K562 (cell line): Measurements from ENCODE around the gene OSGEP. TPM values are rescaled to one million over a fixed set of nuclear protein-coding genes. Genes with fewer than 3 reads are reported as not detected.

Source experiments
- AFF4 ChIP-seq: sonication (generic); formaldehyde crosslinking; IDR thresholded peaks from 2 replicates; pipeline ENCODE4 v1.8.0; 2023; ENCODE audit warnings: mild to moderate bottlenecking, missing genetic modification reagents
- COPS2 ChIP-seq: fragments of 450-650 bp; conservative IDR thresholded peaks from 2 replicates; pipeline ENCODE4 v1.6.1; 2016; ENCODE audit warnings: mild to moderate bottlenecking, moderate library complexity
- EHMT2 ChIP-seq: fragments of 450-650 bp; IDR thresholded peaks from 2 replicates; pipeline ENCODE4 v1.6.1; 2018; ENCODE audit warnings: antibody characterized with exemption
- FOXM1 ChIP-seq, 2 experiments: fragments of 450-650 bp in 1 of 2; sonication (generic) in 1 of 2; formaldehyde crosslinking in 1 of 2; IDR thresholded peaks; 2 replicates each; pipeline versions ENCODE4 v1.6.1 to v1.9.0; 2017 to 2022; ENCODE audit warnings: low read depth in 2 of 2, mild to moderate bottlenecking in 2 of 2, missing genetic modification reagents in 1 of 2, moderate library complexity in 1 of 2
- HEY1 ChIP-seq: fragments of 250-450 bp; sonication (Bioruptor Pico); IDR thresholded peaks from 2 replicates; pipeline ENCODE4 v1.5.0; 2020; ENCODE audit warnings: mild to moderate bottlenecking, moderate library complexity, borderline replicate concordance
- KLF16 ChIP-seq: IDR thresholded peaks from 2 replicates; pipeline ENCODE4 v1.6.1; 2016; ENCODE audit warnings: antibody characterized with exemption
- NR2F6 ChIP-seq: fragments of 450-650 bp; formaldehyde crosslinking; IDR thresholded peaks from 2 replicates; pipeline ENCODE4 v1.4.0; 2020; ENCODE audit warnings: mild to moderate bottlenecking
- POLR2AphosphoS2 ChIP-seq: IDR thresholded peaks from 2 replicates; pipeline ENCODE4 v1.6.1; 2012; ENCODE audit warnings: low read length, improper control_type of control experiment
- POU5F1 ChIP-seq: fragments of 150-350 bp; IDR thresholded peaks from 2 replicates; pipeline ENCODE4 v1.6.1; 2014; ENCODE audit warnings: borderline replicate concordance, low read length, low read depth, mild to moderate bottlenecking; ENCODE audit not compliant: partially characterized antibody
- RBM25 ChIP-seq: fragments of 200-400 bp; formaldehyde crosslinking; IDR thresholded peaks from 2 replicates; pipeline ENCODE4 v1.6.1; 2018; ENCODE audit warnings: low read length, low read depth, moderate library complexity; ENCODE audit not compliant: severe bottlenecking
- RUNX1 ChIP-seq: sonication (generic); IDR thresholded peaks from 2 replicates; pipeline ENCODE4 v1.6.1; 2016; ENCODE audit warnings: antibody characterized with exemption, low read depth
- TAF7 ChIP-seq: fragments of 450-650 bp; IDR thresholded peaks from 2 replicates; pipeline ENCODE4 v1.6.1; 2016; ENCODE audit warnings: missing genetic modification characterization, missing compliant biosample characterization
- USF1 ChIP-seq: sonication (generic); formaldehyde crosslinking; IDR thresholded peaks from 2 replicates; pipeline ENCODE4 v1.9.0; 2022; ENCODE audit warnings: mild to moderate bottlenecking, missing genetic modification reagents
- ZBTB11 ChIP-seq, 3 experiments: fragments of 200-800 bp in 1 of 3; fragments of 250-450 bp in 1 of 3; fragments of 450-650 bp in 1 of 3; sonication (Bioruptor Pico) in 1 of 3; sonication (Bioruptor generic) in 1 of 3; formaldehyde crosslinking in 1 of 3; IDR thresholded peaks; 2 replicates each; pipeline versions ENCODE4 v1.6.1 to v1.8.0; 2016 to 2022; ENCODE audit warnings: mild to moderate bottlenecking in 2 of 3, missing genetic modification characterization in 2 of 3, missing compliant biosample characterization in 1 of 3, moderate library complexity in 1 of 3
- ZNF444 ChIP-seq: fragments of 250-450 bp; sonication (Bioruptor Pico); IDR thresholded peaks from 2 replicates; pipeline ENCODE4 v1.4.0; 2020; ENCODE audit warnings: mild to moderate bottlenecking, moderate library complexity
- ZNF584 ChIP-seq: fragments of 200-800 bp; sonication (Bioruptor generic); IDR thresholded peaks from 2 replicates; pipeline ENCODE4 v1.6.1; 2016; ENCODE audit warnings: low read depth, mild to moderate bottlenecking, missing genetic modification characterization, missing compliant biosample characterization
- polyA plus RNA-seq, 8 experiments: library from polyadenylated mRNA; depleted of rRNA in 4 of 8; stranded (reverse) in 5 of 8; unstranded in 3 of 8; fragments of >200 nt; fragmentation: Nextera tagmentation in 2 of 8; fragmentation: Illumina TruSeq in 1 of 8; extraction: Ambion mirVana in 2 of 8; extraction: Trizol in 1 of 8; gene quantifications; 2 replicates each; pipeline versions ENCODE4 v1.2.1 to v1.2.3, GENCODE V29; 2011 to 2014; ENCODE audit warnings: inconsistent platforms in 1 of 8, missing spikeins in 1 of 8
- total RNA-seq, 7 experiments: library from RNA; depleted of rRNA in 6 of 7; stranded (reverse); fragments of >200 nt in 6 of 7; fragmentation: Illumina TruSeq in 2 of 7; extraction: Trizol in 2 of 7; gene quantifications; 2 replicates each; pipeline versions ENCODE4 v1.2.1 to v1.2.3, GENCODE V29; 2011 to 2021; ENCODE audit warnings: low replicate concordance in 1 of 7
- TF ChIP-seq, protein P1 (sequence below), 2 experiments: fragments of 450-650 bp; conservative IDR thresholded peaks; 2 replicates each; pipeline ENCODE4 v1.6.1; 2017; ENCODE audit warnings: mild to moderate bottlenecking in 2 of 2, moderate library complexity in 2 of 2

The OSGEP gene
- total and polyA plus RNA-seq, 9 of the 15 experiments (the other 6 are each of a cell fraction or from before 2014, with no cell fraction given): 32.1 to 59.2 (median 44.1) TPM

- no peak for TF ChIP-seq RBM25
- no peak for TF ChIP-seq USF1 (CRISPR knock-in tag)
- TF ChIP-seq KLF16: no peak
- TF ChIP-seq TAF7 (tag): peak; percentile 14; the same call in 1 of the 2 replicates
- no peak for TF ChIP-seq ZNF444 (CRISPR knock-in tag)
- no peak for TF ChIP-seq POU5F1
- no peak for TF ChIP-seq EHMT2
- TF ChIP-seq HEY1: no peak
- no peak for TF ChIP-seq FOXM1 (IDR thresholded peaks at IDR 0.05; ENCODE audit: low read depth)
- no peak for TF ChIP-seq FOXM1 (CRISPR knock-in tag; IDR thresholded peaks at IDR 0.05; ENCODE audit: low read depth)
- TF ChIP-seq, protein P1, sequence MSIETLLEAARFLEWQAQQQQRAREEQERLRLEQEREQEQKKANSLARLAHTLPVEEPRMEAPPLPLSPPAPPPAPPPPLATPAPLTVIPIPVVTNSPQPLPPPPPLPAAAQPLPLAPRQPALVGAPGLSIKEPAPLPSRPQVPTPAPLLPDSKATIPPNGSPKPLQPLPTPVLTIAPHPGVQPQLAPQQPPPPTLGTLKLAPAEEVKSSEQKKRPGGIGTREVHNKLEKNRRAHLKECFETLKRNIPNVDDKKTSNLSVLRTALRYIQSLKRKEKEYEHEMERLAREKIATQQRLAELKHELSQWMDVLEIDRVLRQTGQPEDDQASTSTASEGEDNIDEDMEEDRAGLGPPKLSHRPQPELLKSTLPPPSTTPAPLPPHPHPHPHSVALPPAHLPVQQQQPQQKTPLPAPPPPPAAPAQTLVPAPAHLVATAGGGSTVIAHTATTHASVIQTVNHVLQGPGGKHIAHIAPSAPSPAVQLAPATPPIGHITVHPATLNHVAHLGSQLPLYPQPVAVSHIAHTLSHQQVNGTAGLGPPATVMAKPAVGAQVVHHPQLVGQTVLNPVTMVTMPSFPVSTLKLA (conservative IDR thresholded peaks at IDR 0.05): peak in 1 of 2 experiments; percentile 60; a peak in 2 of 4 replicates
- TF ChIP-seq RUNX1: no peak
- peak; percentile 17 to 87 (median 54); a peak in 3 of 6 replicates for TF ChIP-seq ZBTB11 (CRISPR knock-in tag; IDR thresholded peaks at IDR 0.05)
- no peak for TF ChIP-seq ZNF584 (CRISPR knock-in tag)
- no peak for TF ChIP-seq AFF4
- TF ChIP-seq NR2F6: no peak
- no peak for TF ChIP-seq COPS2
- TF ChIP-seq POLR2AphosphoS2: no peak
Observed at GRCh38 chr14:20412876-20413743, 41.5 kb downstream of the OSGEP start, which contains the start of gene TEP1 (continued).
